ENCODE data around the gene ST3GAL3.

DNA sequence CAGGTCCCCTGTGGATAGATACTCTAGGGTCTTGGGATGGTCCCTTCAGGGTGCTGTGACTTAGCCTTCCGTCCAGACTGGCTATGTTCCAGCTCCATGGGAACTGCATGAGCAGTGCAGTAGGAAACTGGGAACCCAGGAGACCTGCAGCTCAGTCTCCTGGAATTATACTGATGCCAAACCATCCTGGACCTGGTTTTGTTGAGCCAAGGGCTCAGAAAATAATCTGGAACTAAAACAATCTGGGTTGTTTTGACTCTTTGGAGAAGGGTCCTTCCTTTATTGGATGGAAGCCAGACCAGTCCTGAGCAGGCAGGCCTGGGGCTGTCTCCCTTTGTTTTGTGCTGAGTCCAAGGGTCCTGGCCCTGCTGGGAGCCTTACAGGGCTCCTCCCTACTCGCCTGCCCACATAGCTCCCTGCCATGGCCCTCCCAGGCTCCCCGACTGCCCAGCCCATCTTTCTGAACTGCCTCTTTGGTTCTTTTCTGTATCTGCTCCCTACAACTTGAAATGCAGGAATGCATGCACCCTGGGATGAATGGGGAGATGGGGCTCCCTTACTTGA is 240.6 kb downstream of the ST3GAL3 start:
- TF ChIP-seq, protein P1, sequence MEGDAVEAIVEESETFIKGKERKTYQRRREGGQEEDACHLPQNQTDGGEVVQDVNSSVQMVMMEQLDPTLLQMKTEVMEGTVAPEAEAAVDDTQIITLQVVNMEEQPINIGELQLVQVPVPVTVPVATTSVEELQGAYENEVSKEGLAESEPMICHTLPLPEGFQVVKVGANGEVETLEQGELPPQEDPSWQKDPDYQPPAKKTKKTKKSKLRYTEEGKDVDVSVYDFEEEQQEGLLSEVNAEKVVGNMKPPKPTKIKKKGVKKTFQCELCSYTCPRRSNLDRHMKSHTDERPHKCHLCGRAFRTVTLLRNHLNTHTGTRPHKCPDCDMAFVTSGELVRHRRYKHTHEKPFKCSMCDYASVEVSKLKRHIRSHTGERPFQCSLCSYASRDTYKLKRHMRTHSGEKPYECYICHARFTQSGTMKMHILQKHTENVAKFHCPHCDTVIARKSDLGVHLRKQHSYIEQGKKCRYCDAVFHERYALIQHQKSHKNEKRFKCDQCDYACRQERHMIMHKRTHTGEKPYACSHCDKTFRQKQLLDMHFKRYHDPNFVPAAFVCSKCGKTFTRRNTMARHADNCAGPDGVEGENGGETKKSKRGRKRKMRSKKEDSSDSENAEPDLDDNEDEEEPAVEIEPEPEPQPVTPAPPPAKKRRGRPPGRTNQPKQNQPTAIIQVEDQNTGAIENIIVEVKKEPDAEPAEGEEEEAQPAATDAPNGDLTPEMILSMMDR (IDR thresholded peaks at IDR 0.05) = no peak
- TF ChIP-seq POLR2A (IDR thresholded peaks at IDR 0.05) (no peak), EP300 (IDR thresholded peaks at IDR 0.05) (no peak)
